ENCODE results near the gene CHAT.
"Not testable (repeated sequence)": the region's sequence is repeated elsewhere in the genome, so short reads cannot be mapped to it uniquely, and the experiment has no call there.

Gene CHAT

GRCh38 chr10:49653273-49653929, 39.6 kb downstream of the CHAT start:
- DNase-seq (ENCODE audit: low read depth), result no peak

GRCh38 chr10:49654036-49654693, 40.3 kb downstream of the CHAT start:
- no peak for DNase-seq (ENCODE audit: low read depth)

- no peak for DNase-seq (ENCODE audit: low read depth)
These were observed 41.3 kb downstream of the CHAT start for GRCh38 chr10:49655099-49655498.

GRCh38 chr10:49656845-49657493, 43.1 kb downstream of the CHAT start:
- DNase-seq (ENCODE audit: low read depth), result no peak

- no peak for DNase-seq (ENCODE audit: low read depth)
These were observed 43.8 kb downstream of the CHAT start for GRCh38 chr10:49657606-49658005.

GRCh38 chr10:49661140-49661856, 47.5 kb downstream of the CHAT start:
- DNase-seq (ENCODE audit: low read depth), result no peak

- DNase-seq (ENCODE audit: low read depth), result no peak
These were observed 48.5 kb downstream of the CHAT start for GRCh38 chr10:49662169-49662830.

- DNase-seq (ENCODE audit: low read depth), result no peak
These were observed 49.8 kb downstream of the CHAT start for GRCh38 chr10:49663596-49663995.

- no peak for DNase-seq (ENCODE audit: low read depth)
These were observed 50.4 kb downstream of the CHAT start for GRCh38 chr10:49664006-49664841.

GRCh38 chr10:49664842-49665355, 51.1 kb downstream of the CHAT start:
- no peak for DNase-seq (ENCODE audit: low read depth)

GRCh38 chr10:49666054-49666615, 52.3 kb downstream of the CHAT start:
- no peak for DNase-seq (ENCODE audit: low read depth)

- DNase-seq (ENCODE audit: low read depth), result no peak
These were observed 52.8 kb downstream of the CHAT start for GRCh38 chr10:49666685-49667084.

GRCh38 chr10:49667991-49668390, 54.2 kb downstream of the CHAT start:
- DNase-seq (ENCODE audit: low read depth), result no peak

GRCh38 chr10:49668684-49669083, 54.8 kb downstream of the CHAT start:
- DNase-seq (ENCODE audit: low read depth), result no peak

GRCh38 chr10:49678827-49679479, 65.1 kb downstream of the CHAT start:
- no peak for DNase-seq (ENCODE audit: low read depth)

GRCh38 chr10:49679480-49679893, 65.7 kb downstream of the CHAT start, which contains the start of gene C10orf53:
C10orf53 (plus strand) TSS chr10:49679651; CDS start chr10:49679698, 47 bp downstream.
- peak; percentile 68 for DNase-seq (ENCODE audit: low read depth)

- DNase-seq (ENCODE audit: low read depth), result not testable (repeated sequence)
These were observed 68.6 kb downstream of the CHAT start for GRCh38 chr10:49682449-49682848.

- DNase-seq (ENCODE audit: low read depth), result no peak
These were observed 69.0 kb downstream of the CHAT start for GRCh38 chr10:49682879-49683278.

- no peak for DNase-seq (ENCODE audit: low read depth)
These were observed 72.8 kb downstream of the CHAT start for GRCh38 chr10:49686651-49687050.

GRCh38 chr10:49688261-49688846, 74.5 kb downstream of the CHAT start:
- DNase-seq (ENCODE audit: low read depth), result no peak

Data from iris pigment epithelial cell (primary cell).